HEK293T (cell line): Measurements from ENCODE around the gene NINJ1.

Experiments
- FOXA1 ChIP-seq: fragments of 450-650 bp; IDR thresholded peaks from 2 replicates; pipeline ENCODE4 v1.6.1; 2016; ENCODE audit warnings: mild to moderate bottlenecking
- HDGF ChIP-seq: fragments of 450-650 bp; IDR thresholded peaks from 2 replicates; pipeline ENCODE4 v1.6.1; 2017; ENCODE audit warnings: antibody characterized with exemption, borderline replicate concordance
- L3MBTL2 ChIP-seq: fragments of 450-650 bp; conservative IDR thresholded peaks from 2 replicates; pipeline ENCODE4 v1.6.1; 2016; ENCODE audit warnings: mild to moderate bottlenecking
- NFRKB ChIP-seq: fragments of 450-650 bp; IDR thresholded peaks from 2 replicates; pipeline ENCODE4 v1.6.1; 2016; ENCODE audit warnings: mild to moderate bottlenecking, moderate library complexity

DNA sequence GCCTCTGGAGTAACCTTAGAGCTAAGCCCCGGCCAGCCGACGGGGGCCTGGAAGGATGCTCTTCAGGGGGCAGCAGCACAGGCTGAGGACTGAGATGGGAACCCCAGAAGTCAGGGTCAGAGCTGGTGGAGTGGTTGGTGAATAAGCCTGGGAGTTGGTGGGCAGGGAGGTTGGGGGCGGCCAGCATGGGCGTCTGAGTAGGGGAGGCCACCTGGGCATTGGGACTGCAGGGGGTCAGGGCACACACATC, 14.4 kb downstream of the NINJ1 start:
- TF ChIP-seq L3MBTL2: no peak
- TF ChIP-seq HDGF: no peak
- TF ChIP-seq NFRKB: no peak
- TF ChIP-seq FOXA1: no peak
